ENCODE data around the gene CD8B.

DNA sequence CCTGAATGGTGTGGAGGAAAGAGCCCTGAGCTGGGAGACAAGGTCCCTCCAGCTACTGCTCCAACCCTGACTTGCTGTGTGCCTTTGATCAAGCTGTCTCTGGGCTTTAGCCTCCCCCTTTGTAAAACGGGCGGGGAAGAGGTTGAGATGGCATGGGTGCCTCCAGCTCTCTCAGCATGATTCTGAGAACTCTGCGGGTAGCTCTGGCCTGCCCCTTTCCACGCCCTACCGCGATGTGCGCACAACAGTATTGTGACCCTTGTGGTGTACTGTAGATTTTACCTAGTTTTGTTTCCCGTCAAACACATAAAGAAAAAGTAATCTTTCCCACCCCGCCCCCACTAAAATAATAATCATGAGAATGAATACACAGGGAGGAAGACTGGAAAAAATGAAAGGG lies 76.2 kb downstream of the CD8B start:
- TF ChIP-seq, protein P1, sequence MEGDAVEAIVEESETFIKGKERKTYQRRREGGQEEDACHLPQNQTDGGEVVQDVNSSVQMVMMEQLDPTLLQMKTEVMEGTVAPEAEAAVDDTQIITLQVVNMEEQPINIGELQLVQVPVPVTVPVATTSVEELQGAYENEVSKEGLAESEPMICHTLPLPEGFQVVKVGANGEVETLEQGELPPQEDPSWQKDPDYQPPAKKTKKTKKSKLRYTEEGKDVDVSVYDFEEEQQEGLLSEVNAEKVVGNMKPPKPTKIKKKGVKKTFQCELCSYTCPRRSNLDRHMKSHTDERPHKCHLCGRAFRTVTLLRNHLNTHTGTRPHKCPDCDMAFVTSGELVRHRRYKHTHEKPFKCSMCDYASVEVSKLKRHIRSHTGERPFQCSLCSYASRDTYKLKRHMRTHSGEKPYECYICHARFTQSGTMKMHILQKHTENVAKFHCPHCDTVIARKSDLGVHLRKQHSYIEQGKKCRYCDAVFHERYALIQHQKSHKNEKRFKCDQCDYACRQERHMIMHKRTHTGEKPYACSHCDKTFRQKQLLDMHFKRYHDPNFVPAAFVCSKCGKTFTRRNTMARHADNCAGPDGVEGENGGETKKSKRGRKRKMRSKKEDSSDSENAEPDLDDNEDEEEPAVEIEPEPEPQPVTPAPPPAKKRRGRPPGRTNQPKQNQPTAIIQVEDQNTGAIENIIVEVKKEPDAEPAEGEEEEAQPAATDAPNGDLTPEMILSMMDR (conservative IDR thresholded peaks at IDR 0.05; ENCODE audit: low read depth, low read length), result no peak
- TF ChIP-seq EZH2 (IDR thresholded peaks at IDR 0.05; ENCODE audit: low read length, unreplicated experiment), result no peak
- TF ChIP-seq EZH2phosphoT487 (IDR thresholded peaks at IDR 0.05; ENCODE audit: borderline replicate concordance, low read length), result no peak
